Activated effector memory CD4-positive, alpha-beta T cell treated with anti-CD3 and anti-CD28 coated beads, Interleukin-2, amount 50 U/mL, for 16 hours (primary cell): Measurements from ENCODE around the gene TBC1D32.
"Not testable (repeated sequence)": the region's sequence is repeated elsewhere in the genome, so short reads cannot be mapped to it uniquely, and the experiment has no call there.

ENCODE experiments used
- DNase-seq: peaks from one replicate; pipeline ENCODE4 v3.0.0-alpha.2; 2020

The TBC1D32 gene

GRCh38 chr6:121334299-121335086, at the start of gene TBC1D32:
TSS of gene TBC1D32 (minus strand) at chr6:121334480. CDS start at chr6:121334430, 50 bp downstream.
- peak; percentile 94 for DNase-seq

GRCh38 chr6:121383478-121383877, 49.2 kb upstream of the TBC1D32 start:
- no peak for DNase-seq

- no peak for DNase-seq
Observed at GRCh38 chr6:121382467-121383121, 48.3 kb upstream of the TBC1D32 start.

GRCh38 chr6:121376411-121376810, 42.1 kb upstream of the TBC1D32 start:
- DNase-seq = no peak

GRCh38 chr6:121374219-121374618, 39.9 kb upstream of the TBC1D32 start:
- not testable (repeated sequence) for DNase-seq

- DNase-seq = no peak
Observed at GRCh38 chr6:121365536-121366521, 31.5 kb upstream of the TBC1D32 start.

- DNase-seq = no peak
Observed at GRCh38 chr6:121356575-121356974, 22.3 kb upstream of the TBC1D32 start.

- DNase-seq = no peak
Observed at GRCh38 chr6:121354764-121355163, 20.5 kb upstream of the TBC1D32 start.

- DNase-seq = no peak
Observed at GRCh38 chr6:121352941-121353340, 18.7 kb upstream of the TBC1D32 start.

GRCh38 chr6:121351916-121352315, 17.6 kb upstream of the TBC1D32 start:
- DNase-seq = no peak

- DNase-seq = no peak
Observed at GRCh38 chr6:121349596-121349995, 15.3 kb upstream of the TBC1D32 start.

- no peak for DNase-seq
Observed at GRCh38 chr6:121347484-121347883, 13.2 kb upstream of the TBC1D32 start.

GRCh38 chr6:121344539-121344938, 10.3 kb upstream of the TBC1D32 start:
- DNase-seq = no peak

GRCh38 chr6:121339639-121340226, 5.5 kb upstream of the TBC1D32 start:
- DNase-seq = no peak

GRCh38 chr6:121338956-121339355, 4.7 kb upstream of the TBC1D32 start:
- no peak for DNase-seq

- no peak for DNase-seq
Observed at GRCh38 chr6:121338366-121338765, 4.1 kb upstream of the TBC1D32 start.

- DNase-seq = no peak
Observed at GRCh38 chr6:121335087-121336008, 1.1 kb upstream of the TBC1D32 start.

GRCh38 chr6:121333694-121334093, 586 bp downstream of the TBC1D32 start:
- DNase-seq = not testable (repeated sequence)

- no peak for DNase-seq
Observed at GRCh38 chr6:121333196-121333595, 1.1 kb downstream of the TBC1D32 start.

GRCh38 chr6:121330516-121330915, 3.8 kb downstream of the TBC1D32 start:
- no peak for DNase-seq

- no peak for DNase-seq
Observed at GRCh38 chr6:121321282-121321681, 13.0 kb downstream of the TBC1D32 start.

GRCh38 chr6:121319603-121320002, 14.7 kb downstream of the TBC1D32 start:
- DNase-seq = no peak
